HEK293T (cell line): ENCODE results near the gene PLA2G1B.

Source experiments
- CTCF ChIA-PET: fragments of 350-600 bp; formaldehyde crosslinking; extraction: SDS; loops from one replicate; lab custom pipeline; 2021; ENCODE audit warnings: antibody characterized with exemption, inconsistent platforms; lab: Yijun Ruan, JAX
- POLR2A ChIA-PET: fragments of 350-600 bp; formaldehyde crosslinking; extraction: SDS; loops from one replicate; lab custom pipeline; 2020; ENCODE audit warnings: antibody characterized with exemption, inconsistent platforms; lab: Yijun Ruan, JAX
- DNase-seq: peaks from one replicate; pipeline ENCODE4 v3.0.0; 2012; ENCODE audit warnings: mixed read lengths; ENCODE audit errors: extremely low spot score
- ARNT ChIP-seq: fragments of 450-650 bp; IDR thresholded peaks from 2 replicates; pipeline ENCODE4 v1.6.1; 2017; ENCODE audit warnings: mild to moderate bottlenecking
- BHLHE40 ChIP-seq: fragments of 450-650 bp; IDR thresholded peaks from 2 replicates; pipeline ENCODE4 v1.6.1; 2016; ENCODE audit warnings: mild to moderate bottlenecking, moderate library complexity, borderline replicate concordance
- CTBP1 ChIP-seq: fragments of 450-650 bp; IDR thresholded peaks from 2 replicates; pipeline ENCODE4 v1.6.1; 2016; ENCODE audit warnings: borderline replicate concordance
- ELF4 ChIP-seq: fragments of 450-650 bp; IDR thresholded peaks from 2 replicates; pipeline ENCODE4 v1.6.1; 2017; ENCODE audit warnings: antibody characterized with exemption
- FOXA1 ChIP-seq: fragments of 450-650 bp; IDR thresholded peaks from 2 replicates; pipeline ENCODE4 v1.6.1; 2016; ENCODE audit warnings: mild to moderate bottlenecking
- FOXK2 ChIP-seq: fragments of 450-650 bp; IDR thresholded peaks from 2 replicates; pipeline ENCODE4 v1.6.1; 2016; ENCODE audit warnings: mild to moderate bottlenecking
- FOXM1 ChIP-seq: fragments of 450-650 bp; IDR thresholded peaks from 2 replicates; pipeline ENCODE4 v1.6.1; 2017; ENCODE audit warnings: mild to moderate bottlenecking, borderline replicate concordance
- HDGF ChIP-seq: fragments of 450-650 bp; IDR thresholded peaks from 2 replicates; pipeline ENCODE4 v1.6.1; 2017; ENCODE audit warnings: antibody characterized with exemption, borderline replicate concordance
- L3MBTL2 ChIP-seq: fragments of 450-650 bp; conservative IDR thresholded peaks from 2 replicates; pipeline ENCODE4 v1.6.1; 2016; ENCODE audit warnings: mild to moderate bottlenecking
- LEF1 ChIP-seq: fragments of 450-650 bp; IDR thresholded peaks from 2 replicates; pipeline ENCODE4 v1.6.1; 2017; ENCODE audit warnings: mild to moderate bottlenecking, borderline replicate concordance
- NFRKB ChIP-seq: fragments of 450-650 bp; IDR thresholded peaks from 2 replicates; pipeline ENCODE4 v1.6.1; 2016; ENCODE audit warnings: mild to moderate bottlenecking, moderate library complexity
- PKNOX1 ChIP-seq: fragments of 450-650 bp; IDR thresholded peaks from 2 replicates; pipeline ENCODE4 v1.6.1; 2016
- SP1 ChIP-seq: fragments of 450-650 bp; IDR thresholded peaks from 2 replicates; pipeline ENCODE4 v1.6.1; 2017
- SUZ12 ChIP-seq: fragments of 450-650 bp; IDR thresholded peaks from 2 replicates; pipeline ENCODE4 v1.6.1; 2016; ENCODE audit warnings: mild to moderate bottlenecking
- TARDBP ChIP-seq: fragments of 450-650 bp; IDR thresholded peaks from 2 replicates; pipeline ENCODE4 v1.6.1; 2016
- ZNF384 ChIP-seq: fragments of 450-650 bp; IDR thresholded peaks from 2 replicates; pipeline ENCODE4 v1.6.1; 2016

Gene PLA2G1B

DNA sequence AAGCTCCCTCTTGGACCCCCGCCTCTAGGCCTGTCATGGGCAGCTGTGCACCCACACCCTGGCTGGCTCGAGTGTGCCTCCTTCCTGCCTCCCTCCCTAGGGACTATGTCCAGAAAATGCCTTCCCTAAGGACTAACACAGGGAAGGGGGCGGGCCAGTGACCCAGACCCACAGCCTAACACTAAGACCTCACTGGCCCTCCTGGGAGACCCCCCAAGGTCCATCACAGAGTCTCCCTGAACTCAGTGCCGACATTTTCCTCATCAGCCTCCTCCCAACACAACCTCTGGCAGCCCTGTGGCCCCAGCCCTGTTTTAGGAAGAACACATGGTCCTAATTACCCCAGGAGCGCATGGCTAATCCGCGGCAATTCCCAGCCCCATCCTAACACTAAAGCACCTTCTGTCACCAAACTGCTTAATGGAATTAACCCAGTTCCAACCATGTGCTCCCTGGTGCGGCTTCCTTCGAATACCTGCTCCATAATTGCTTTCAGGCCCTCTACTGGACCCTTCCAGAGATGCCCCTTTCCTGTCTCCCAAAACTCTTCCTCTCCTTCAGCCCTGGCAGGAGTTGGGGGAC, 35.8 kb upstream of the PLA2G1B start:
- ChIA-PET POLR2A (interaction anchor here (0.7 to 1.4 kb wide), 3 partner anchors 46 to 315 kb away, joined by 3 to 4 read pairs (median 3); no protein-coding TSS in a partner anchor), CTCF (no interaction called here)
- no peak for DNase-seq
- TF ChIP-seq CTBP1, result no peak
- no peak for TF ChIP-seq FOXM1
- no peak for TF ChIP-seq L3MBTL2
- TF ChIP-seq ARNT, result no peak
- TF ChIP-seq HDGF, result no peak
- TF ChIP-seq SP1, result no peak
- no peak for TF ChIP-seq BHLHE40
- no peak for TF ChIP-seq PKNOX1
- no peak for TF ChIP-seq SUZ12
- TF ChIP-seq NFRKB, result no peak
- no peak for TF ChIP-seq FOXK2
- TF ChIP-seq ZNF384, result no peak
- TF ChIP-seq TARDBP, result no peak
- no peak for TF ChIP-seq FOXA1
- no peak for TF ChIP-seq LEF1

GRCh38 chr12:120362516-120363273, 35.1 kb upstream of the PLA2G1B start:
- ChIA-PET CTCF (no interaction called here), POLR2A (no interaction called here)
- DNase-seq, result no peak
- no peak for TF ChIP-seq ARNT
- no peak for TF ChIP-seq ZNF384
- TF ChIP-seq FOXK2, result no peak
- TF ChIP-seq PKNOX1, result no peak
- TF ChIP-seq ELF4, result no peak
- TF ChIP-seq LEF1, result no peak
- no peak for TF ChIP-seq FOXM1
- TF ChIP-seq FOXA1, result no peak
- no peak for TF ChIP-seq CTBP1
- no peak for TF ChIP-seq L3MBTL2
- TF ChIP-seq NFRKB, result no peak
- TF ChIP-seq SP1, result no peak
- no peak for TF ChIP-seq HDGF
- TF ChIP-seq TARDBP, result no peak
- TF ChIP-seq BHLHE40, result no peak
- TF ChIP-seq SUZ12, result no peak

DNA sequence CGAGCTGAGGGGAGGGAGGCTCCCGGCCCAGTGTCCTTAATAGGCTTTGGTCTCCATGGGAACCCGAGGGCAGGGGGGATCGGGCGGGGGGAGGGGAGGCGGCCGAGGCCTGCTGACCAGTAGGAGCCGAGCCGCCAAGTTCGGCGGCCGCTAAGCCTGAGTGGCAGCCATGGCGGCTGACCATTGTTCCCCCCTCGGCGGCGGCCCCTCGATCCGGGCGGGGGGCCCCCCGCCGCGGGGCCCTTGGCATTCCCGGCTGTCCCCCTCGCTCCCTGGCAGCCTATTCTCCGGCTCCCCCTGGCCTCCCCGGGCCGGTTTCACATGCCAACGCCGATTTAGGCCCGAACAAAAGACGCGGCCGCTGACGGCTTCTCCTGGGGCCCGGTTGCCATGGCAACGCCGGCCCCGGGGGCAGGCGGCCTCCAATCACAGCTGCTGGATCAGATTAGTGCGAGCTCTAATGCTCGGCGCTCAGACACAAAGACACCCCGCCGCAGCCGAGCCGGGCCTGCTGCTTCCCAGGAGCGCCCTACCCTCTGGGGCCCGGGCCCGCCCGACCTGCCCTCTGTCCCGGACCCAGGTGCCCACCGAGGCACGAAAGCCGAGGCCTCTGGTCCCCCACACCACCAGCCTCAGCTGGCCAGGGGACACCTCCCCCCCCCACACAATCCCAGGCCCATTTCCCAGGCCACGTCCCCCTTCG, 34.1 kb upstream of the PLA2G1B start:
- POLR2A ChIA-PET, result no interaction called here
- TF ChIP-seq SUZ12 (no peak), FOXK2 (no peak), TARDBP (no peak), HDGF (no peak), LEF1 (no peak), ELF4 (no peak), CTBP1 (no peak)
- CTCF ChIA-PET, result no interaction called here
- no peak for DNase-seq

GRCh38 chr12:120359128-120359527, 31.5 kb upstream of the PLA2G1B start:
- CTCF ChIA-PET, result interaction anchor here (1.0 kb wide), 1 partner anchor 9 kb away, joined by 4 read pairs; no protein-coding TSS in a partner anchor
- TF ChIP-seq SUZ12 (no peak), LEF1 (no peak), ARNT (no peak), SP1 (no peak), NFRKB (no peak)
- DNase-seq, result no peak
- POLR2A ChIA-PET, result no interaction called here

GRCh38 chr12:120358412-120359100, 31.0 kb upstream of the PLA2G1B start:
- POLR2A ChIA-PET, result no interaction called here
- TF ChIP-seq SP1 (no peak), TARDBP (no peak), ZNF384 (no peak), LEF1 (no peak), PKNOX1 (no peak), BHLHE40 (no peak)
- DNase-seq, result no peak
- CTCF ChIA-PET, result interaction anchor here (1.0 kb wide), 1 partner anchor 9 kb away, joined by 4 read pairs; no protein-coding TSS in a partner anchor
